ENCODE data around the gene RXRA.
"Not testable (repeated sequence)": the region's sequence is repeated elsewhere in the genome, so short reads cannot be mapped to it uniquely, and the experiment has no call there.

Gene RXRA

DNA sequence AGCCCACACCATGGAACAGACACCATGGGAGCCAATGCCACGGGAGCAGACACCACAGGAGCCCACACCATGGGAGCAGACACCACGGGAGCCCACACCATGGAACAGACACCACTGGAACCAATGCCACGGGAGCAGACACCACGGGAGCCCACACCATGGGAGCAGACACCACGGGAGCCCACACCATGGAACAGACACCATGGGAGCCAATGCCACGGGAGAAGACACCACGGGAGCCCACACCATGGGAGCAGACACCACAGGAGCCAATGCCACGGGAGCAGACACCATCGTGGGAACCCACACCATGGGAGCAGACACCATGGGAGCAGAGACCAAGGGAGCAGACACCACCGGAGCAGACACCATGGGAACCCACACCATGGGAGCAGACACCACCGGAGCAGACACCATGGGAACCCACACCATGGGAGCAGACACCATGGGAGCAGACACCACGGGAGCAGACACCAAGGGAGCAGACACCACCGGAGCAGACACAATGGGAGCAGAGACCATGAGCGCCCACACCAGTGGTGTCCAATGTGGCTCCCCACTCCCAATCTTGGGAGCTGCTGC is 17.5 kb upstream of the RXRA start:
- not testable (repeated sequence) for DNase-seq (ENCODE audit: low spot score)

DNA sequence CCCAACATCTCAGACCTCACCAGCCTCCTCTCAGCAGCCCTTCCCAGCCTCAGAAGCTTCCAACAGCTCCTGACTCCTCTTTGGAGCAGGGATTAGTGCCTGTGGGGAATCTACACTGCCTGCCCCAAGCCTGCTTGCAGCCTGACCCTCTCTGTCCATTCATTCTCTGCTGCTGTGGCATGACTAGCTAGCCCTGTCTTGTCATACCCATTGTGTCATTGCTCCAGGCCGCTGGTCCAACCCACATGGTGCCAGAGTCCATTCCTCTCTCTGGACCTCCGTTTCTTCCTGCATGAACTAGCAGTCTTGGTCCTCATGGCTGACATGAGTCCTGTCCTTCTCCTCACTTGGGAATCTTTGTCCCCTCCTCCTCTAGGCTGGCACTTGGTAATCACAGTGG is 12.8 kb upstream of the RXRA start:
- DNase-seq (ENCODE audit: low spot score) = no peak

DNA sequence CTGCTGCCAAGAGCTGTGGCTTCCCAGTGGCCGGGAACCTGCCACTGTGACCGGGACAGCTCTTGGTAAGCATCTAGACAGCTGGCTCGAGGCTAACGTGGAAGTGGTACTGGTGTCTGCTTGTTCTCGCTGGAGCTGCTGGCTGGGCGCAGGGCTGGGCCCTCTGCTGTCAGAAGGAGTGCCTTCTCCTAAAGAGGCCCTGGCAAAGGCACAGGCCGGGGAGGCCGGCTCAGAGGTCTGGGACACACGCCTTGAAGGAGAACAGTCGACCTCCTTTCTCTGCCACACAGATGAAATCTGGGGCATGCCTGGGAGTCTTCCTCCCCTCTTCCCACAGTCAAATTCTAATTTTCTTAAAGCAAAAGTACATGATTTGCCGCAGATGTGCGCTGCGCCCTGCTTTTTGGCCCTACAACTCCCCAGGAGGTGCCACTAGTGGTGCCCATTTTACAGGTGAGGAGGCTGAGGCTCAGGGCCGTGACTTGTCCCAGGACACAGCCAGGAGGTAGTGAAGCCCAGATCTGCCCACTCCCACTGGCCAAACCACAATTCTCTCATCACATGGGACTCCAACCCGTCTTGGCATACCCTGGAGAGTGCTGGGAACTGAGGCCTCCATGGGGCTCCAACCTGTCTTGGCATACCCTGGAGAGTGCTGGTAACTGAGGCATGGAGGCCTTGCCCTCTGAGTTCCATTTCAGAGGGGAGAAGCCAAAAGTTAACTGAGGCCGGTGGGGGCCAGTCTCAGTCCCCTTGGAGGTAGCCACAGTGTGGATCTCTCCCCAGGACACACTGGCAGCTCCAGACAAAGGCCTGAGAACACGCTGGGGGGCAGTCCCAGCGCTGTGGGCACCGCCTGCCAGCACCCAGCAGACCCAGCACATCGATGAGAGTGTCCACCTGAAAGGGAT is 12.0 kb upstream of the RXRA start:
- no peak for DNase-seq (ENCODE audit: low spot score)

DNA sequence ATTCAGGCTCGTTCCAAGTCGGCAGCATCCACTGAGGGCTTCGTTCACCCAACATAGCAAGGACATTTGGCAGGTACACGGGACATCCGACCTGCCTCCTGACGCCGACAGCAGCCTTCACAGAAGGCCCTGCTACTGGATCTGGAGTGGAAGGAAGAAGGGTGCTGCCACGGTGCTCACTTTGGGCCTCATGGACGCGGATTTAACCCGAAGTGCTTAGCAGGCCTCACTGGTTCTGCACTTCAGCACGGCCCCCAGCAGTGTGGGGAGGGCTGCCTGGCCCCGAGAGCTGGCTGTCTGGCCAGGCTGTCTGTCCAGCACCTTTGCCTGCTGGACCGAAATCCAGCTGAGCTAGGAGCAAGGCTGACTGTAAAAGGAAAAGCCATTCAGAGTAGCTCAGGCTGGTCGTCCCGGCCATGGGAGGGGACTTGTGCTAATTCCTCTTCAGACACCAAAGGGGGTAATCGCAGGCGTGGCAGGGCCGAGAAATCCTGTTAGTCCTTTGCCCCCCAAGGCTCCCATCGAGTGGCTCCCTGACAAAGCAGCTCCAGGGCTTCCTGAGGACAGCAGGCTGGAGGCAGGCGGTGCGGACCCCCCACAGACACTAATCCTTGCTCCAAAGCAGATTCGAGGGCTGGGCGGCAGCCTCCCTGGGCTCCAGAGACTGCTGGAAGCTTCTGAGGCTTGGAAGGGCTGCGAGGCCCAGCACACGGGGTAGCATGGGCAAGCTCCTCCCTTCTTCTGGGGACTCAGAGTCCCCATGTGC is 11.1 kb upstream of the RXRA start:
- no peak for DNase-seq (ENCODE audit: low spot score)

DNA sequence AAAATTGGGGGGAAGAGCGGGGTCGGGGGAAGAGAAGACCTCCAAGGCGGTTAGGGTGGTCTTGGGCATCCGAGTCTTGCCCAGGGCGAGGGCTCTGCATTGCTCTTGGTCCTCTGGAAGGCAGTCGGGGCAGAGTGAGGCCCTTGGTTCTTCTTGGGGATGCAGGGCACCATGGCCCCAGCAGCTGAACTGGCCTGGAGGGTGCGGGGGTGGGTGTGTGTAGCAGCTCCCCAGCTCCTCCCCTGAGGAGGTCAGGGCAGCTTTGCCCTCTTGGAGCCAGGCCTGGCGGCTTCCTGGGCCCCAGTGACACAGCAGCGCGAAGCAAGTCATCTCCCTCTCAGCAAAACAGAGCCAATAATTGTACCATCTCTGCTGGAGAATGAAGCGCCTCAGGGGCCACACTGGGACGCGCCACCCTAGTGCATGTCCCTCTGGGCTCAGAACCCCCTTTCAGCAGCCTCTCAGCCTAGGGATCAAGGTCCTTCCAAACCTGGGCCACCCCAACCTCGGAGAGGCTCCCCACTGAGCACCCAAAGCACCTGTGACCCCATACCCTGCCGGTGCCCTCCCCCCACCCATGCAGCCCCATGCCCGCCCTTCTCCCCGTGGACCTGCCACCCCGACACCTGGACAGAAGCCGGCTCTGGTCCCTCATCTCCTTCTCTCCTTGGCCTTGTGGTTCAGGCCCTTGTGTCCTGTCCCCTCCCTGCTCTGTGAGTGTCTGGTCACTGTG is 10.4 kb upstream of the RXRA start:
- no peak for DNase-seq (ENCODE audit: low spot score)

DNA sequence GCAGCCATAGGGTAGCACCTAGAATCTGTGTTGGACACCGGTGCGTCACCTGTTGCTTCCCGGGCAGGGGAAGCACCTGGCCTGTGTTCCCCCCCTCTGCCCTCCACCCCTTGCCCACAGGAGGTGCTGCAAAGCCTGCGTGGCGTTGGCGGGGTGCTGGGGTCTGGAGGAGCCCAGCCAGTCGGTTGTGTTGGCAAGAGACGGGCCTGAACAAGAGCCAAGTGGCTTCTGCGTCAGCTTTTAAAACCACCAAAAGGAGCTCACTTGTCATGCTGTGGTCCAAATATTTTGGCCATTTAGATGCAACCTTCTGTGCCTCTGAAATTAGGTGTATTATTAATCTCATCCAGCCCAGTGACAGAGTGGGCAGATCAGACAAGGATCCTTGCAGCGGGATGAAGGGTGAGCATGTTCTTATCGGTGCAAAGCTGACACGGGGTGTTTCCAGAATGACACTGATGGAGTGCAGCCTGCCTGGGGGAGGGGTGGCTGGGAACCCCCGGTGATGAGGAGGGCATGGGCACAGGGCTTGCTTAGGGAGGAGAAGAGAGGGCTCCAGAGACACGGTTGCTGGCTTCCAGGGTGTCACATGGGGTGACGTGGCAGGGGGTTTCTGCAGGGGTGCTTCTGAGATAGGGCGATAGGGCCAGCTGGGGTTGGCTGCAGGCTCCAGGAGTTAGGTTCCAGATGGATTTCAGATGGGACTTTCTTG is 9.7 kb upstream of the RXRA start:
- no peak for DNase-seq (ENCODE audit: low spot score)

DNA sequence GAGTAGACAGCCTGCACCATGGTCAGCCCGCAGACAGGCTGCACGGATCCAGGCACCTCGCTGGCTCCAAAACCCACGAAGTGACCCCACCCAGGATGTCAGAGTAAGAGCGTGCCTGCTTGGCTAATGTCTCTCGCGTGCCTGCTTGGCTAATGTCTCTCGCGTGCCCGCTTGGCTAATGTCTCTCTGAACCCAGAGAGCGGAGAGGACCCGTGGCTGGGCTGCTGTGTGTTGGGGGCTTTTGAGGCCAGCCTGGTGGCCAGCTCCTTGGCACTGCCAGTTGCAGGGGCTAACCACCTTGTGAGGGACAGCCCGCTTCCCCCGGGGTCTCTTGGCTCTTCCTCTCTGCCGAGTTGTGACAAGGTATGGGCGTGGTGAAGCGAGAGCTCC is 8.9 kb upstream of the RXRA start:
- DNase-seq (ENCODE audit: low spot score) = no peak

DNA sequence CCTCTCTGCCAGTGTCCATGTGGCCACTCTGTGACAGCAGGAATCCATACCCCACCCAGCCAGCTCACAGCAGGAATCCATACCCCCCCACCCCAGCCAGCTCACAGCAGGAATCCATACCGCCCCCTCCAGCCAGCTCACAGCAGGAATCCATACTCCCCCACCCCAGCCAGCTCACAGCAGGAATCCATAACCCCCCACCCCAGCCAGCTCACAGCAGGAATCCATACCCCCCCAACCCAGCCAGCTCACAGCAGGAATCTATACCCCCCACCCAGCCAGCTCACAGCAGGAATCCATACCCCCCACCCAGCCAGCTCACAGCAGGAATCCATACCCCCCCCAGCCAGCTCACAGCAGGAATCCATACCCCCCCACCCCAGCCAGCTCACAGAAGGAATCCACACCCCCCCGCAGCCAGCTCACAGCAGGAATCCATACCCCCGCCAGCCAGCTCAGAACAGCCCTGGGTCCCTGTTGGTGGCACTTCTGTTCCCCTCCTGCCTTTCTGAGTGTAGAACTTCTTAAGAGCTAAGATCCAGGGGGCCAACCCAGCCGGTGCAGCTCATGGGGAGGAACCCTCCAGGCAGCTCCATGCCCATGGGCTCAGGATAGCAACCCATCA is 8.4 kb upstream of the RXRA start:
- DNase-seq (ENCODE audit: low spot score) = no peak

DNA sequence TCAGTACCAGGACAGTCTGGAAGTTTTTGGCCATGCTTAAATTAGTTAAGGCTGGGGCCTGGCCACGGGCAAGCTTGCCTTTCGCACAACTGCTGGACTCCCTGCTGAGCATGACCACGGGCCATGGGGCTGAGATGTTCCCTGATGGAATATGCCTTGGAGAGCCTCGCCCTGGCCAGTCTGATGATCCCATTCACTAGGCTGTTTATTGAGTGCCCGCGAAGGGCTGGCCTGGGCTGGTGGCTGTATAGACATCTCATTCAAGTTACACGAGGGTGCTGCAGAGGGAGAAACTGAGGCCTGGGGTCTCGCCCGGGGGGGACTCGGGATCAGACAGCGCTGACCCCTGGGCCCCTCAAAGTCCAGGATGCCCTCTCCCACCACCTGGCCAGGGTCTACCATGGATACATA is 7.8 kb upstream of the RXRA start:
- DNase-seq (ENCODE audit: low spot score) = no peak

DNA sequence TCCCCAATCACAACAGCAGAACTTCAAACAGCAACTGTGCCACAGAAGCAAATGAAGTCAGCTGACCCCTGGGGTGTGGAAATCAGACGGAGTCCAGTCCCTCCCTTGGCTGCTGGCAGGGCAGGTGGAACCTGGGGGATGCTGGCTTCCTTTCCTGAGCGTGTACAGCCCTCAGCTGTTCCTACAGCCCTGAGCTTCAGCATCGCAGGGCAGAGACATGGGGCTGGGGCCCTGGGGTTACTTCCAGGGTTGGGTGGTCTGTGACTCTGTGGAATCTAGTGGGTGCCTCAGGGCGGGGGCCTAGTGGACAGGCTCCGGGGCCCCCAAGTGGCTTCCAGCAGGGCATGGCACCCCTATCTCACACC is 7.3 kb upstream of the RXRA start:
- DNase-seq (ENCODE audit: low spot score) = no peak

DNA sequence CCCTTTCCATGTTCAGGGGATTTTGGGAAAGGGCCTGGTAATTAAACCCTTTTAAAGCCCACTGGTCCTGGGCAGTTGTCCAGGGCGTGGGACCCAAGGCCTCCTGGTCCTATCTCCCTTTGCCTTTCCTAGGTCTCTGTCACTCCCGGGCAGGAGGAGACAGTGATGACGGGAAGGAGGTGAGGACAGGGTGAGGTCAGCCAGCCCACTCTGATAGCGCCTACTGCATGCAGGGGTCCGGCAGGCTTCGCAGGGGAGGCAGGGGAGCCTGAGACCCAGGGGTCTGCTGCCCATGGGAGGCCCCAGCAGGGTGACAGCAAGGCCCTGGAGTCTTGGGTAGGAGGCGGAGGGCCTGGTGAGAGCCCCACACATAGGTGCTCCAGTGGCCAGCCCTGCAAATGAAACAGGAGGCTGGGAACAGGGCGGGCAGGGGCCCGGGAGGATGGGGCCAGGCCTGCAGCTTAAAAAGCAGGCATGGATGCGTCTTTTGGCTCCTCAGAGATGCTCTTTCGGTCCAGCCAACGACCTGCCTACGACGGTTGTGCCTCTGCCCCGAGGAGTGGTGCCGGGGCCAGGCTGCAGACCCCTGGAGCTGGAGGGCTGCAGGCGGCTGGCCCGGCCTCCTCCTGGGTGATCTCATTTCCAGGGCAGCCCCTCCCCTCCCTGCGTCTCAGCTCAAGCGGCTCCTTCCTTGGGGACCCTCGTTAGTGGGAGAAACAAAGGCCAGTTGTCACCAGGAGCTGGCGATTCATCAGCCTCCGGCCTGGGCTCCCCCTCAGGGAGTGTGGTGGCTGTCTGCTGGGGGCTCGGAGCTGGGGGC is 6.7 kb upstream of the RXRA start:
- DNase-seq (ENCODE audit: low spot score) = no peak

DNA sequence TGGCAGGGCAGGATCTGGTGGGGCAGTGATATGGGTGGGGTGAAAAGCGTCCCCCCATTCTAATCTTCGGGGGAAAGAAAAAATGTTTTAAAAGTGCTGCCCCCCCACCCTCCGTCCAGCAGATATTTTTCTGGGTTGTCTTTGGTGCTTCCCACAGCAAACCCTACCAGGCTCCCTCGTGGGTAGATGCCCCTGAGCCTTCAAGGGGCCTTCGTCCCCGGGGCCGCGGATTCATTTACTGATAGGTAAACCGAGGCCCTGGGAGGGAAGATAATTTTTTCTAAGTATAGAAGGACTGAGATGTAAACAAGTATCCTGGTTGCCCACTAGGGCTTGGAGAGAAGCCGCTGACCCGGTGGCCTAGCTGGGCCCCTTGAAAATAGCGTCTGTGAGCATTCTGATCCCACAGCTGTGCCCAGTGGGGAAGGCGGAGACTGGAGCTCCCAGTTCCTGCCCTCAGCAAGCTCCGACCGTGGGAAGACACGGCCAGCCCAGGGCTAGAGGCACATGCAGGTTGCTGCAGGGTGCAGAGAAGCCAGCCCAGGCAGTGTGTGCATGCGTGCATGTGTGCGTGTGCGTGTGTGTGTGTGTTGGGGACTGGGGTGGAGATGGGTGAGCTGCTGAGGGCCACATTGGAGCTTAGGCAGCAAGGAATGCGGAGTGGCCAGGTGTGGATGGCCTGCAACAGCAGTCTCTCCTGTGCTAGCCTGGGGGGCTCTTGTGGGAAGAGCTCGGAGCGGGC is 6.0 kb upstream of the RXRA start:
- no peak for DNase-seq (ENCODE audit: low spot score)

DNA sequence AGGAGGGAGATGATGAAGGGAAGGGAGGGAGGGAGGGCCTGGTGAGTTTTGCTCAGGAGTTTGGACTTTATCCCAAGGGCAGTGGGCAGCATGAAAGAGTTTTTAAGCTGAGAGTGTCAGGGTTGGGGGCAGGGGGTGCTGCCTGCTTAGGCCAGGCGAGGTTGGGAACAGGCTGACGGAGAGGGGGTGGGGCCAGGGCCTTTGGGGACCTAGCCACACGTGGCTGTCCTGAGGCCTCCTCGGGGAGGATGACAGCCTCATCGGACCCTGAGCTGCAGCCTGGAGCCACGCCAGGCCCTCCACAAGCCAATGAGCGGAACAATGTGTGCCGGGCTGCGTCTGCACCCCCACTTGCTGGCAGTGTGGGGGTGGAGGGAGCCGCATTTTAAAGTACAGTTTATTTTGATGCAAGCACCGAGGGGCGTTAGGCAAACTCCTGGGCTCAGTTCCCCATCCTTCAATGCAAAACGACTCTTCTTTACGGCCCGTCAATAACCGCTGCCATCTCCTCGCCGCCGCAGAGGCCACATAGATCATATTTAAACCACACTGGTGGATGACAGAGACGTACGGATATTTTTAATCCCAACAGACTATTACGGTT is 5.3 kb upstream of the RXRA start:
- no peak for DNase-seq (ENCODE audit: low spot score)

DNA sequence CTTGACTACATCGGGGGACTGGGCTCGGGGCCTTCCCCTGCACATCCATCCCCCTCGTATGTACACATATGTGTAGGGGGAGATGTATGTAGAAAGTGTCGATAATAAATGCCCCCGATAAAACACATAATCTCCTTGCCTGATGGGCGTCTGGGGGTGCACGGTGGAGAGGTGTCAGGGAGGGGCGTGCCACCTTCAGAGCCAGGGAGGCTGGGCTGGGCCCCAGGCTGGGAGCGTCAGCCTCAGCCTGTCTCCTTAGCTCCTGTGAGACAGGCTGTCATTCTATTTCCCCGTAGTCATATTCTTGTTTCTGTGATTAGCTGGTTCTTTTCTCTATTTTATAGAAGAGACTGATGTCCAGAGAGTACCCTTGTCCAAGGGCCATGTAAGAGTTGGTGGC is 4.7 kb upstream of the RXRA start:
- DNase-seq (ENCODE audit: low spot score) = no peak

DNA sequence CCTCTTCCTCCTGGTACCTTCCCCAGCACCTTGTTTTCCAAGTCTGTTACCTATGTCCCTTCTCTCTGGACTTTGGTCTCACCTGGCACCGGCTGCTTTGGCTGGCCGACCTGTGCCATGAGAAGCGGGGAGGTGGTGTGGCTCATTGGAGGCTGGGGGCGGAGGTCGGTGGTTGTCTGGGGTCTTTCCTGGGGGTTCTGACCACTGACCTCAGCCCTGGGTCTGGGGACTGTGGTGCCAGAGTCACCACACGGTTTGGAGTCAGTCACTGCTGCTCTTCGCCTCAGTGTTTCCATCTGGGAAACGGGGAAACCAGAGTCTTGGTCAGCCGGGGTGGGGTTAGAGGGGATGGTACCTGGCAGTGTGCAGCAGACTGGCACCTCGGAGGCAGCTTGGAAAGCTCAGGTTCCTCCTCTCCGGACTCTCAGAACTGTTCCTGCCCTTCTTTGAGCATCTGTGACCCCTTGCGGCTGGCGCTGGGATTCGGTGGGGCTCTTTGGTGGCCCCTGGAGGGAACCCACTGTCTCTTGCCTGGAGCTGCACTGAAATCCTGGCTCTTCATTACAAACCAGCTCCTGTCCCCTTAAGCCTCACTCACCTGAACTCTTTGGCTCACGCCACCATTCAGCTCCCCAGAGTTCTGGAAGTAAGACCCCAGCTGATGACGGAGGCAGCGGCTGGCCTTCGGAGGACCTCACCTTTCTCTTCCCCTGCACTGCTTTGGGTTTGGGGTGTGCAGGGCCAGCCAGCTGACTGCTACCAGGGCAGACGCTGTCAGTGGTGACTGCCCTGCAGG is 4.1 kb upstream of the RXRA start:
- DNase-seq (ENCODE audit: low spot score) = no peak

DNA sequence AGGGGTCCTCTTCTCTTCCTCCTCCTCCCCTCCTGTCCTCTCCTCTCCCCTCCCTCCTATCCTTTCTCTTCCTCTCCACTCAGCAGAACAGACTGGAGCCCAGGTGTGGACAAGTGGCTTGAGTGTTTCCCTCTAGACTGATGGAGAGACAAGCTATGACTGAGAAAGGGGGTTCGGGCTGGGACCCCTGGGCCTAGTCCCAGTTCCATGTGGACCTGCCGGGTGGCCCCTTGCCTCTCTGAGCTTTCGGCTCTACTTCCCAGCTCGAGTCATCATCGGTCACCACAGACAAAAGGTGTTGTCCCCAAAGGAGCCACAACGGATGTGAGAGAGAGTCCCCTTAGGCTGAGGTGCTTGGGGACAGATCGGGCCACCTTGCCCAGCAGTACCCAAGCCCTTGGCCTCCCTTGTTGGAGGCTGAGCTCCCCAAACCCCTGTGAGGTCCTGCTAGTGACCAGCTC is 3.4 kb upstream of the RXRA start:
- DNase-seq (ENCODE audit: low spot score) = no peak

DNA sequence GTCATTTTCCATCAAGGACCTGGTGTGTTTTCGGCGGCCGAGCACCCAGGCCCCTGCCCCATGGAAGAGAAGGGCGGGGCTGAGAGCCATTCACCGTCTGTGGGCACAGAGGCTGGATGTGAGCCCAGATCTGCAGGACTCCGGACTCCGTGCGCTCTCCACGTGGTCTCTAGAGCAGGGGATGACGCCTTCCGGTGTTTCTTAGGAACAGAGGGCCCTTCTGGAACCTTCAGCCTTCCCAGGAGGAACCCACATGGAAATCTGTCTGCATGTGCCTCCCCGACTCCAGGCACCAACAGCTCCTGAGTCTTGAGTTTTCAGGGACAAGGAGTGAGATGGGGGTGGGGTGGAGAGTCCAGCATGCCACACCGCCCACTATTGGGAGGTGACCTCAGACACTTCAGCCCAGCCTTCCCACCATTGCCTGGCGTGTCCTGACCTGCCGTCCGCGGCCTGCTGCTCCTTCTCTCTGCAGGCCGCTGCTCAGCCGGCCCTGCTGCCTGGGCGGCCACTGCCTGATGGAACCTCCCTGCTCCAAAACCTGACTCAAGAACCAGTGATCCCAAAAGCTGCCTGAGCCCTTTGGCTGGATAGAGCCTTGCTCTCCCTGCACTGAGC is 2.4 kb upstream of the RXRA start:
- DNase-seq (ENCODE audit: low spot score) = peak; percentile 68

Data from SW480 (cell line).